GM21390 (cell line): ENCODE measurements around the gene SLC10A6.

Experiments
- ATAC-seq: cut with Tn5 transposase; IDR thresholded peaks from one replicate; pipeline ENCODE4 v1.9.1; 2021; ENCODE audit not compliant: unreplicated experiment

Gene SLC10A6

GRCh38 chr4:86791126-86791525 lies 58.1 kb downstream of the SLC10A6 start:
- no peak for ATAC-seq

GRCh38 chr4:86788826-86789225 lies 60.4 kb downstream of the SLC10A6 start:
- no peak for ATAC-seq

- no peak for ATAC-seq
These were observed 71.0 kb downstream of the SLC10A6 start for GRCh38 chr4:86778175-86778574.

- ATAC-seq: no peak
These were observed 74.1 kb downstream of the SLC10A6 start for GRCh38 chr4:86775061-86775460.
